ENCODE data around the gene NXPE3. TPM values are rescaled to one million over a fixed set of nuclear protein-coding genes. Genes with fewer than 3 reads are reported as not detected.
A peak's percentile ranks its signal among the peaks of the same experiment; 100 is the strongest.

The NXPE3 gene
- total RNA-seq, 3 donors from 2014 or later = 1.7 to 15.1 (median 3.8) TPM

- peak in 2 of 3 donors; percentile 37 to 49 for DNase-seq
- no peak overlapping the region for H3K4me3 ChIP-seq
- peaks cover 7% of the 10 kb centered on the region for H3K36me3 ChIP-seq (ENCODE audit: low read depth)
- no peak for TF ChIP-seq CTCF (IDR thresholded peaks at IDR 0.05)
- ATAC-seq = peak; percentile 76
- H3K4me1 ChIP-seq (ENCODE audit: low read depth) = peaks cover 37% of the 10 kb centered on the region
- no peaks in the 10 kb centered on the region for H3K9me3 ChIP-seq
- intact Hi-C loops (cut with DNase I, micrococcal nuclease) = loop anchor here in 1 of 2 donors (10.0 kb wide), 1 partner anchor 230 kb away; no protein-coding TSS in a partner anchor
These were observed 75.7 kb downstream of the NXPE3 start for GRCh38 chr3:101854608-101855304.

- intact Hi-C loops (cut with DNase I, micrococcal nuclease) = loop anchor here in 1 of 2 donors (10.0 kb wide), 1 partner anchor 227 kb away; no protein-coding TSS in a partner anchor
- Histone ChIP-seq H3K36me3 (ENCODE audit: low read depth) (peaks cover 7% of the 10 kb centered on the region), H3K9me3 (no peaks in the 10 kb centered on the region), H3K4me1 (ENCODE audit: low read depth) (peaks cover 28% of the 10 kb centered on the region), H3K4me3 (no peak overlapping the region)
- TF ChIP-seq CTCF (IDR thresholded peaks at IDR 0.05) = no peak
- no peak for DNase-seq
- ATAC-seq = no peak
These were observed 78.3 kb downstream of the NXPE3 start for GRCh38 chr3:101857301-101857741.

GRCh38 chr3:101858464-101859030 lies 79.5 kb downstream of the NXPE3 start:
- Histone ChIP-seq H3K4me1 (ENCODE audit: low read depth) (peaks cover 21% of the 10 kb centered on the region), H3K9me3 (no peaks in the 10 kb centered on the region), H3K4me3 (no peak overlapping the region), H3K36me3 (ENCODE audit: low read depth) (peaks cover 7% of the 10 kb centered on the region)
- no peak for TF ChIP-seq CTCF (IDR thresholded peaks at IDR 0.05)
- intact Hi-C loops (cut with DNase I, micrococcal nuclease) = loop anchor here in 1 of 2 donors (10.0 kb wide), 1 partner anchor 226 kb away; no protein-coding TSS in a partner anchor
- DNase-seq (no peak), ATAC-seq (no peak)

- intact Hi-C loops (cut with DNase I, micrococcal nuclease) = loop anchor here in 1 of 2 donors (10.0 kb wide), 1 partner anchor 225 kb away; no protein-coding TSS in a partner anchor
- H3K36me3 ChIP-seq (ENCODE audit: low read depth) = peaks cover 4% of the 10 kb centered on the region
- no peak for ATAC-seq
- no peak for TF ChIP-seq CTCF (IDR thresholded peaks at IDR 0.05)
- H3K4me3 ChIP-seq = no peak overlapping the region
- H3K4me1 ChIP-seq (ENCODE audit: low read depth) = peaks cover 17% of the 10 kb centered on the region
- DNase-seq = no peak
- H3K9me3 ChIP-seq = no peaks in the 10 kb centered on the region
These were observed 81.0 kb downstream of the NXPE3 start for GRCh38 chr3:101859882-101860448.

GRCh38 chr3:101861212-101861788 lies 82.3 kb downstream of the NXPE3 start:
- H3K9me3 ChIP-seq = no peaks in the 10 kb centered on the region
- no peak for TF ChIP-seq CTCF (IDR thresholded peaks at IDR 0.05)
- DNase-seq = no peak
- intact Hi-C loops (cut with DNase I, micrococcal nuclease) = no loop called here
- peaks cover 5% of the 10 kb centered on the region for H3K4me1 ChIP-seq (ENCODE audit: low read depth)
- no peak for ATAC-seq
- no peaks in the 10 kb centered on the region for H3K36me3 ChIP-seq (ENCODE audit: low read depth)
- no peak overlapping the region for H3K4me3 ChIP-seq

All from mucosa of descending colon (tissue), 3 donors.